Measurements from ENCODE around the gene ACE2.

ACE2 gene

GRCh38 chrX:15594371-15594770 is 6.4 kb downstream of the ACE2 start:
- Histone ChIP-seq H3F3A (ENCODE audit: insufficient read depth) (no peaks in the 10 kb centered on the region), H3K9me3 (ENCODE audit: insufficient read depth, low read length) (no peaks in the 10 kb centered on the region), H2AFZ (ENCODE audit: low read depth, low read length, severe bottlenecking) (no peak overlapping the region), H3K9me2 (replicated peaks; ENCODE audit: insufficient read depth, low read length) (no peaks in the 10 kb centered on the region), H3K9ac (ENCODE audit: low read length) (no peak overlapping the region), H3K27ac (ENCODE audit: low read depth, low read length) (no peak overlapping the region), H3K79me2 (ENCODE audit: insufficient read depth, low read length) (no peaks in the 10 kb centered on the region), H4K20me1 (ENCODE audit: low read depth, low read length) (no peaks in the 10 kb centered on the region), H3K4me2 (ENCODE audit: low read depth, low read length, poor library complexity, severe bottlenecking) (no peak overlapping the region), H3K36me3 (ENCODE audit: low read length) (no peaks in the 10 kb centered on the region), H3K27me3 (ENCODE audit: low read length) (no peaks in the 10 kb centered on the region), H3K4me3 (ENCODE audit: insufficient read depth, low read length, poor library complexity, severe bottlenecking) (no peak overlapping the region)
- TF ChIP-seq EZH2phosphoT487 (conservative IDR thresholded peaks at IDR 0.05; ENCODE audit: low read length) = no peak
- no peak for TF ChIP-seq CTCF (IDR thresholded peaks at IDR 0.05; ENCODE audit: insufficient read depth, low read length, poor library complexity, severe bottlenecking)

- no peak overlapping the region for H2AFZ ChIP-seq (ENCODE audit: low read depth, low read length, severe bottlenecking)
- H3K4me2 ChIP-seq (ENCODE audit: low read depth, low read length, poor library complexity, severe bottlenecking) = no peak overlapping the region
- no peaks in the 10 kb centered on the region for H3K9me2 ChIP-seq (replicated peaks; ENCODE audit: insufficient read depth, low read length)
- no peaks in the 10 kb centered on the region for H3K79me2 ChIP-seq (ENCODE audit: insufficient read depth, low read length)
- H4K20me1 ChIP-seq (ENCODE audit: low read depth, low read length) = no peaks in the 10 kb centered on the region
- H3K27me3 ChIP-seq (ENCODE audit: low read length) = no peaks in the 10 kb centered on the region
- no peak overlapping the region for H3K27ac ChIP-seq (ENCODE audit: low read depth, low read length)
- H3K9ac ChIP-seq (ENCODE audit: low read length) = no peak overlapping the region
- TF ChIP-seq EZH2phosphoT487 (conservative IDR thresholded peaks at IDR 0.05; ENCODE audit: low read length) (no peak), CTCF (IDR thresholded peaks at IDR 0.05; ENCODE audit: insufficient read depth, low read length, poor library complexity, severe bottlenecking) (no peak)
- no peaks in the 10 kb centered on the region for H3K36me3 ChIP-seq (ENCODE audit: low read length)
- H3K9me3 ChIP-seq (ENCODE audit: insufficient read depth, low read length) = no peaks in the 10 kb centered on the region
- no peak overlapping the region for H3K4me3 ChIP-seq (ENCODE audit: insufficient read depth, low read length, poor library complexity, severe bottlenecking)
- H3F3A ChIP-seq (ENCODE audit: insufficient read depth) = no peaks in the 10 kb centered on the region
Observed at GRCh38 chrX:15579778-15580747, 20.7 kb downstream of the ACE2 start.

- no peaks in the 10 kb centered on the region for H3K27me3 ChIP-seq (ENCODE audit: low read length)
- no peaks in the 10 kb centered on the region for H3K79me2 ChIP-seq (ENCODE audit: insufficient read depth, low read length)
- TF ChIP-seq CTCF (IDR thresholded peaks at IDR 0.05; ENCODE audit: insufficient read depth, low read length, poor library complexity, severe bottlenecking) = no peak
- no peak for TF ChIP-seq EZH2phosphoT487 (conservative IDR thresholded peaks at IDR 0.05; ENCODE audit: low read length)
- no peak overlapping the region for H3K9ac ChIP-seq (ENCODE audit: low read length)
- H3K4me2 ChIP-seq (ENCODE audit: low read depth, low read length, poor library complexity, severe bottlenecking) = no peak overlapping the region
- no peaks in the 10 kb centered on the region for H3F3A ChIP-seq (ENCODE audit: insufficient read depth)
- H3K9me3 ChIP-seq (ENCODE audit: insufficient read depth, low read length) = no peaks in the 10 kb centered on the region
- no peak overlapping the region for H2AFZ ChIP-seq (ENCODE audit: low read depth, low read length, severe bottlenecking)
- no peak overlapping the region for H3K4me3 ChIP-seq (ENCODE audit: insufficient read depth, low read length, poor library complexity, severe bottlenecking)
- H4K20me1 ChIP-seq (ENCODE audit: low read depth, low read length) = no peaks in the 10 kb centered on the region
- no peak overlapping the region for H3K27ac ChIP-seq (ENCODE audit: low read depth, low read length)
- no peaks in the 10 kb centered on the region for H3K9me2 ChIP-seq (replicated peaks; ENCODE audit: insufficient read depth, low read length)
- H3K36me3 ChIP-seq (ENCODE audit: low read length) = no peaks in the 10 kb centered on the region
Observed at GRCh38 chrX:15576019-15576418, 24.7 kb downstream of the ACE2 start.
